Mesendoderm (in vitro differentiated cells): ENCODE data around the gene SLC2A4.
A peak's percentile ranks its signal among the peaks of the same experiment; 100 is the strongest.

ENCODE experiments used
- DNase-seq: peaks from one replicate; pipeline ENCODE4 v3.0.0; 2013
- H2AK5ac ChIP-seq: 2 replicates; pipeline ENCODE4 v1.6.1; 2013; ENCODE audit warnings: low read length, inconsistent platforms
- H2BK120ac ChIP-seq: 2 replicates; pipeline ENCODE4 v1.6.1; 2013; ENCODE audit warnings: low read depth, mild to moderate bottlenecking, low read length, moderate library complexity, mixed read lengths
- H2BK15ac ChIP-seq: replicated peaks from 2 replicates; pipeline ENCODE4 v1.6.1; 2013; ENCODE audit warnings: low read depth, mild to moderate bottlenecking, moderate library complexity
- H2BK5ac ChIP-seq: 2 replicates; pipeline ENCODE4 v1.6.1; 2013; ENCODE audit warnings: low read length, inconsistent platforms
- H3K18ac ChIP-seq: 2 replicates; pipeline ENCODE4 v1.6.1; 2013; ENCODE audit warnings: mild to moderate bottlenecking, low read length, mixed read lengths
- H3K23ac ChIP-seq: one replicate; pipeline ENCODE4 v1.6.1; 2013; ENCODE audit warnings: low read length
- H3K27ac ChIP-seq: 2 replicates; pipeline ENCODE4 v1.5.1; 2013; ENCODE audit warnings: low read depth, mild to moderate bottlenecking, inconsistent platforms, low read length, moderate library complexity
- H3K27me3 ChIP-seq: 2 replicates; pipeline ENCODE4 v1.6.1; 2013; ENCODE audit warnings: low read length, control low read depth, mild to moderate bottlenecking, inconsistent platforms; ENCODE audit not compliant: insufficient read depth, poor library complexity
- H3K36me3 ChIP-seq: 2 replicates; pipeline ENCODE4 v1.6.1; 2013; ENCODE audit warnings: low read length, inconsistent platforms; ENCODE audit not compliant: control insufficient read depth, insufficient read depth
- H3K4ac ChIP-seq: one replicate; pipeline ENCODE4 v1.6.1; 2013; ENCODE audit warnings: low read depth, mild to moderate bottlenecking, low read length, moderate library complexity
- H3K4me1 ChIP-seq: 2 replicates; pipeline ENCODE4 v1.6.1; 2013; ENCODE audit warnings: low read depth, low read length, inconsistent platforms; ENCODE audit not compliant: control insufficient read depth
- H3K4me2 ChIP-seq: 2 replicates; pipeline ENCODE4 v1.6.1; 2013; ENCODE audit warnings: low read length
- H3K4me3 ChIP-seq: 2 replicates; pipeline ENCODE4 v1.5.1; 2013; ENCODE audit warnings: mild to moderate bottlenecking, low read length
- H3K56ac ChIP-seq: one replicate; pipeline ENCODE4 v1.6.1; 2013; ENCODE audit warnings: low read length
- H3K79me1 ChIP-seq: 2 replicates; pipeline ENCODE4 v1.6.1; 2013; ENCODE audit warnings: low read length, inconsistent platforms
- H3K79me2 ChIP-seq: 2 replicates; pipeline ENCODE4 v1.6.1; 2013; ENCODE audit warnings: mild to moderate bottlenecking, low read length; ENCODE audit not compliant: control insufficient read depth, insufficient read depth
- H3K9ac ChIP-seq: 2 replicates; pipeline ENCODE4 v1.6.1; 2013; ENCODE audit warnings: low read length, inconsistent platforms
- H4K5ac ChIP-seq: one replicate; pipeline ENCODE4 v1.6.1; 2013; ENCODE audit warnings: low read length
- H4K8ac ChIP-seq: one replicate; pipeline ENCODE4 v1.6.1; 2013; ENCODE audit warnings: low read depth, mild to moderate bottlenecking, control low read depth, low read length, moderate library complexity
- WGBS: extraction: QIAGEN DNeasy Blood & Tissue Kit; methylation state at CpG from one replicate; pipeline ENCODE4 v1.1.7; 2013; ENCODE audit warnings: low lambda C conversion rate, missing lambda C conversion rate; ENCODE audit not compliant: insufficient coverage; ENCODE audit errors: extremely low coverage; 5-methylcytosine and 5-hydroxymethylcytosine counted together

SLC2A4 gene

DNA sequence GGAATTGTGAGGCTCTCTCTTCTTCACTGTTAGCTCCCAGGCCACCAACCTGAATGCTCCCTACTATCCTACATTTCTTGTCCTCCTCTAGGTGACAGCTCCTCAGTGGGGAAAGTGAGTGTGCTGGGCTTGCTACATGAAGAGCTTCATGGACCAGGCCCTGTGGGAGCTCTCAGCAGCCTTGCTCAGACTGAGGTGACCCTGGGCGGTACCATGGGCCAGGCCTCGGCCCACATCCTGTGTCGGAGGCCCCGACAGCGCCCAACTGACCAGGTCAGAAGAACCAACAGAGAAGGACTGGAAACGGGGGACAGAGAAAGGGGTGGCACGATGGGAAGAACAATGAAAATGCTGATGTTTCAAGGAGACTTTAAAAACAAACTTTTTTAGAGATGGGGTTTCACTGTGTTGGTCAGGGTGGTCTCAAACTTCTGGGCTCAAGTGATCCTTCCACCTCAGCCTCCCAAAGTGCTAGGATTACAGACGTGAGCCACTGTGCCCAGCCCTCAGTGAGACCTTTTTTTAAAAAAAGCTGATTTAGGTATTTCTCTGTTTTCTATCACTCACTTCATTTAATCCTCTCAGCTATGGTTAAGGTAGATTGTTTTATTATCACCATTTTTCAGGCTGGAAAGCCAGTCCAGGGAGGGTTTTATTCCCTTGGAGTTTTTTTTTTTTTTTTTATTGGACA, 24.6 kb upstream of the SLC2A4 start:
- H3K27ac ChIP-seq: no peak overlapping the region
- no peak overlapping the region for H2AK5ac ChIP-seq
- H3K27me3 ChIP-seq: no peaks in the 10 kb centered on the region
- H3K23ac ChIP-seq: no peak overlapping the region
- no peak overlapping the region for H3K4me3 ChIP-seq
- H2BK5ac ChIP-seq: no peak overlapping the region
- H4K8ac ChIP-seq: no peak overlapping the region
- H3K56ac ChIP-seq: no peak overlapping the region
- no peak overlapping the region for H3K4me2 ChIP-seq
- no peak overlapping the region for H2BK120ac ChIP-seq
- H4K5ac ChIP-seq: no peak overlapping the region
- DNase-seq: no peak
- peaks cover 4% of the 10 kb centered on the region for H3K36me3 ChIP-seq
- H3K4me1 ChIP-seq: peaks cover 5% of the 10 kb centered on the region
- H3K79me1 ChIP-seq: peaks cover 11% of the 10 kb centered on the region
- no peak overlapping the region for H2BK15ac ChIP-seq
- peaks cover 30% of the 10 kb centered on the region for H3K79me2 ChIP-seq
- no peak overlapping the region for H3K18ac ChIP-seq
- H3K9ac ChIP-seq: no peak overlapping the region
- H3K4ac ChIP-seq: no peak overlapping the region
- WGBS: no CpG with 5 or more reads among the region's 8 CpGs

DNA sequence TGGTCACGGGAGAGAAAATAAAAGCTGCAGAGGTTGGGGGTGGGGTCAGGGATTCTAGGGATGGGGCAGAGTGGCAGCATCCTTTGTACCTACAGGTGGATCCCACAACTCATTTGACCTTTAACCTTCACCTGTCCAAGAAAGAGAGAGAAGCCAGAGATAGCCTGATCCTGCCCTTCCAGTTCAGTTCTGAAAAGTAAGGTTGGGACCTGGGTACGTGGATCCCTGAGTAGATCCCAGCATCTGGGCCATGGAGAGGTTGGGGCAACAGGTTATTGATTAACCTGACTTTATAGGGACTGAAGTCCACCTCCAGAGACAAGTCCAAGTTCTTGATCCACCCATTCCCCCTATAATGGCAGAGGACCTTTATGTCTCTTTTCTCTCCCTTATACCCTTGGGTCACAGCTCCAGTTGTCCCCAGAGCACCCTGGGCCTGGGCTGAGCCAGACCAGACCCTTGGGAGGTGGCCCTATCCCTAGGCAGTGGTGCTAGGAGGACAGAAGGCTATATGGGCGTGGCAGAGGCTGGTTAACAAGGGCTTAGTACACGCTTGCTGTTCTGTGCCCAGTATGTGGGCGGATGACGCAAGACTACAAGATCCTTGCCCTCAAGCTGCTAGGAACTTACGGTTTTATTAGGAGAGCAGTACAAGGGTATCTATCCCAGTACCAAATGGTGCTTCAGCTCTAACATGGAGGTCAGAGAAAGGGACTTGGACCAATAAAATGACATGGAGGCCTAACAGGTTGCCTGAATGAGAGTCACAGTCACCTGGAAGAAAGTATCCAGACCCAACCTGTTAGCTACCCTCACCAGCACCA, 22.6 kb upstream of the SLC2A4 start:
- Histone ChIP-seq H2BK5ac (no peak overlapping the region), H4K5ac (no peak overlapping the region), H3K4me1 (peaks cover 5% of the 10 kb centered on the region), H3K79me2 (peaks cover 25% of the 10 kb centered on the region), H3K4ac (no peak overlapping the region), H3K9ac (no peak overlapping the region), H3K27ac (no peak overlapping the region), H3K27me3 (no peaks in the 10 kb centered on the region), H3K4me2 (no peak overlapping the region), H3K18ac (no peak overlapping the region), H3K36me3 (peaks cover 4% of the 10 kb centered on the region), H2BK120ac (no peak overlapping the region), H2AK5ac (no peak overlapping the region), H4K8ac (no peak overlapping the region), H3K4me3 (no peak overlapping the region), H3K79me1 (peaks cover 11% of the 10 kb centered on the region), H2BK15ac (no peak overlapping the region), H3K56ac (no peak overlapping the region), H3K23ac (no peak overlapping the region)
- no peak for DNase-seq
- WGBS: no CpG with 5 or more reads among the region's 7 CpGs

DNA sequence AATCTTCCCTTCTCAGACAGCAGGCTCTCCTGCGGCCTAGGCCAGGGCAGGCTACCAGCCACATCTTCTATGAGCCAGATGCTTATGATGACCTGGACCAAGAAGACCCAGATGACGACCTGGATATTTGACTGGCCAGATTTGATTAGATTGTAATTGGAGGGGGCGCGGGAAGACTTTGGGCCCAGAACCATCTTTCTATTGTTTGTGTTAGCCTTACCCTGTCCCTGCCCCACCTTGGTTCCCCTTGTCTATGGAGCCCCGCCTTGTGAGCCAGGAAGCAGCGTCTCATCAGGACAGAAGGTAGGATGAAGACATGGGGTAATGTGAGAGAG, 22.0 kb upstream of the SLC2A4 start:
- no peak overlapping the region for H3K56ac ChIP-seq
- no peak overlapping the region for H2BK5ac ChIP-seq
- no peak overlapping the region for H3K4me2 ChIP-seq
- peaks cover 11% of the 10 kb centered on the region for H3K79me1 ChIP-seq
- no peak for DNase-seq
- no CpG with 5 or more reads among the region's 6 CpGs for WGBS
- no peak overlapping the region for H4K5ac ChIP-seq
- H3K27ac ChIP-seq: no peak overlapping the region
- no peaks in the 10 kb centered on the region for H3K27me3 ChIP-seq
- peaks cover 25% of the 10 kb centered on the region for H3K79me2 ChIP-seq
- H2AK5ac ChIP-seq: no peak overlapping the region
- H3K9ac ChIP-seq: no peak overlapping the region
- no peak overlapping the region for H3K23ac ChIP-seq
- no peak overlapping the region for H4K8ac ChIP-seq
- no peak overlapping the region for H3K4ac ChIP-seq
- H3K4me3 ChIP-seq: no peak overlapping the region
- no peak overlapping the region for H2BK15ac ChIP-seq
- no peak overlapping the region for H3K18ac ChIP-seq
- H3K36me3 ChIP-seq: peaks cover 4% of the 10 kb centered on the region
- H2BK120ac ChIP-seq: no peak overlapping the region
- H3K4me1 ChIP-seq: peaks cover 5% of the 10 kb centered on the region

DNA sequence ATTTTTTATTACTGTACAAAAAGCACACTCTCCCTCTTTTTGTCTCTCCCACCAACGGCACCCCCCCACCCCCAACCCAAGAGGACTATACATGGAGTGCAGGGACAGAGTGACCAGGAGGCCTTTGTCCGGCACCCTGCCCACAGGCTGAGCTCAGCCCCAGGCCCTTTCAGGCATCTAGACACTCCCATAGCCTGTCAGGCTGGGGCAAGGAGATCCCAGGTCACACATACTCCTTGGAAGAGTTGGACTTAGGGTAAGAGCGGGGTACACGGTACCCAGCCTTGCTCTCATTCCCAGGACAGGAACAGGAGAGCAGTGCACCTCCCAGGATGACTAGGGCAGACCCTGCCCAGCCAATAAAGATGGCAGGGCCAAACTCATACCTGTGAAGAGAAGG, 21.4 kb upstream of the SLC2A4 start:
- Histone ChIP-seq H3K27me3 (no peaks in the 10 kb centered on the region), H3K9ac (peak overlapping the region; percentile 96), H4K5ac (no peak overlapping the region), H3K18ac (no peak overlapping the region), H3K4me3 (no peak overlapping the region), H4K8ac (no peak overlapping the region), H3K79me1 (peaks cover 9% of the 10 kb centered on the region), H3K23ac (peak overlapping the region; percentile 68), H3K4me2 (peak overlapping the region; percentile 33), H3K56ac (peak overlapping the region; percentile 99), H2BK15ac (no peak overlapping the region), H3K27ac (no peak overlapping the region), H3K4me1 (peaks cover 5% of the 10 kb centered on the region), H3K4ac (no peak overlapping the region), H2AK5ac (peak overlapping the region; percentile 24), H3K36me3 (peaks cover 2% of the 10 kb centered on the region), H2BK5ac (no peak overlapping the region), H2BK120ac (no peak overlapping the region), H3K79me2 (peaks cover 25% of the 10 kb centered on the region)
- DNase-seq: no peak
- WGBS: no CpG with 5 or more reads among the region's 4 CpGs

DNA sequence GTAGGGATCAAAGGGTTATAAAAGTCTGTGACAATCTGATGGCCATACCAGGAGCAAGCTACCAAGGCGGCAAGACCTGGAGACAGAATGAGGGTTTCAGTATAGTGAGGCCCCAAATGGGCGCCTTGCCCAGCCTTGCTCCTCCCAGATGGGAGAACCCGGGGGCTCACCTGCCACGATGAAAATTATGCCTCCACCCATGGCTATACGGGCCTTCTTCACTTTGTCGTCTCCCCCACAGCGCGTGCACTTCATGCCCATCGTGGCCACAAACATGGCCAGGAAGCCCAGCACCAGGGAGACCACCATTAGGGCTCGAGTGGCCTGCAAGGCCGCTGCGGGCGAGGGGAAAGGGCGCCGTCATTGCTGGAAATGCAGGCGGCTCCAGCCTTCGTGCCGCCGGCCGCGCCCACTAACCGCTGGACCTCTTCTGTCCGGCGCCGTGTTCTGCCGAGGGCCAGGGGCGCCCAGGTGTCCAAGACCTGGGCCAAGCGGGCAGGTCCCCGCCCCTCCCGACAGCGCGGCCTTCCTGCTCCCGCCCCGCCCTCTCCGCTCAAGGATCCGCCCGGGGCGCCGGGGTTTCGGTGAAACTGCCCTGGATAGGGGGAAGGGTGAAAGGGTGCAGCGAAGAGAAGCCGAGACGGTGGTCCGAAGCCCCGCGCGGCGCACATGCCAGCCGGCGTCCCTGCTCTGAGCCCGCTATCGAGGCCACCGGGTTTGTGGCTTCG, 20.7 kb upstream of the SLC2A4 start:
- Histone ChIP-seq H3K9ac (peak overlapping the region; percentile 96), H2BK5ac (no peak overlapping the region), H3K18ac (peak overlapping the region; percentile 54), H3K4me3 (peak overlapping the region; percentile 39), H3K4me2 (peak overlapping the region; percentile 33), H4K8ac (no peak overlapping the region), H2BK15ac (no peak overlapping the region), H3K27ac (no peak overlapping the region), H3K56ac (peak overlapping the region; percentile 99), H3K79me1 (peaks cover 9% of the 10 kb centered on the region), H3K4me1 (peaks cover 5% of the 10 kb centered on the region), H4K5ac (no peak overlapping the region), H3K4ac (peak overlapping the region; percentile 87), H3K23ac (peak overlapping the region; percentile 68), H2BK120ac (no peak overlapping the region), H3K36me3 (peaks cover 2% of the 10 kb centered on the region), H3K79me2 (peaks cover 25% of the 10 kb centered on the region), H2AK5ac (no peak overlapping the region), H3K27me3 (no peaks in the 10 kb centered on the region)
- peak; percentile 80 for DNase-seq
- no CpG with 5 or more reads among the region's 54 CpGs for WGBS
